Upper lobe of left lung (tissue), 6 donors: ENCODE results near the gene NPBWR2. TPM values are rescaled to one million over a fixed set of nuclear protein-coding genes. Genes with fewer than 3 reads are reported as not detected.
A peak's percentile ranks its signal among the peaks of the same experiment; 100 is the strongest.

Source experiments
- ATAC-seq, 2 donors: fragments of 200-7000 bp; cut with Tn5 transposase; one replicate each; pipeline ENCODE4 v1.9.1; 2022; ENCODE audit warnings: mild to moderate bottlenecking in 2 of 2, moderate library complexity in 2 of 2; ENCODE audit not compliant: low FRiP score in 2 of 2
- DNase-seq, 2 donors: peaks; one replicate each; pipeline ENCODE4 v3.0.0-alpha.2; 2019 to 2020
- H3K27ac ChIP-seq, 4 donors: fragments of 200-600 bp; sonication (generic); one replicate each; pipeline ENCODE4 v1.5.1; 2016 to 2019
- H3K27me3 ChIP-seq, 4 donors: fragments of 200-600 bp; sonication (generic); one replicate each; pipeline ENCODE4 v1.5.1; 2017 to 2019
- H3K36me3 ChIP-seq, 4 donors: fragments of 200-600 bp; sonication (generic); one replicate each; pipeline ENCODE4 v1.5.1; 2016 to 2019
- H3K4me1 ChIP-seq, 4 donors: fragments of 200-600 bp; sonication (generic); one replicate each; pipeline ENCODE4 v1.5.1; 2018 to 2019
- H3K4me3 ChIP-seq, 4 donors: fragments of 200-600 bp; sonication (generic); one replicate each; pipeline ENCODE4 v1.5.1; 2017 to 2019; ENCODE audit warnings: mild to moderate bottlenecking in 2 of 4, moderate library complexity in 1 of 4
- H3K9me3 ChIP-seq, 4 donors: fragments of 200-600 bp; sonication (generic); one replicate each; pipeline ENCODE4 v1.5.1; 2018 to 2019
- EP300 ChIP-seq, 4 donors: sonication (generic); formaldehyde crosslinking; IDR thresholded peaks; one replicate each; pipeline ENCODE4 v1.5.1; 2017; ENCODE audit warnings: antibody characterized with exemption in 4 of 4, control low read depth in 2 of 4
- POLR2A ChIP-seq, 4 donors: fragments of 450-650 bp; IDR thresholded peaks; one replicate each; pipeline ENCODE4 v1.5.1; 2016 to 2017; ENCODE audit warnings: antibody characterized with exemption in 4 of 4, mild to moderate bottlenecking in 2 of 4
- POLR2AphosphoS5 ChIP-seq, 2 donors: sonication (generic); formaldehyde crosslinking; IDR thresholded peaks; one replicate each; pipeline ENCODE4 v1.5.1; 2017; ENCODE audit warnings: antibody characterized with exemption in 2 of 2
- WGBS, 2 donors: methylation state at CpG; one replicate each; pipeline ENCODE4 v1.1.5; 2017 to 2018; 5-methylcytosine and 5-hydroxymethylcytosine counted together
- total RNA-seq, 6 donors: library from RNA; depleted of rRNA in 4 of 6; stranded (reverse); fragments of >200 nt in 4 of 6; gene quantifications; one replicate each; pipeline versions ENCODE4 v1.1.0 to v1.2.1, GENCODE V29; 2016 to 2021
- TF ChIP-seq, protein P1 (sequence below), 6 experiments: fragments of 450-650 bp in 4 of 6; fragments of 200-600 bp in 2 of 6; sonication (generic) in 2 of 6; IDR thresholded peaks; one replicate each; pipeline ENCODE4 v1.5.1; 2016 to 2019; ENCODE audit warnings: antibody characterized with exemption in 6 of 6
- donor health status: DM: no; HTN: no; CAD: no; lungs with moderate emphysema.
- donor health status: DM: no; HTN: yes; CAD: no; lungs with severe emphysema.

Gene NPBWR2
- total RNA-seq, 6 donors from 2014 or later, result not detected

- DNase-seq, result peak in 1 of 2 donors; percentile 60
- no peak for TF ChIP-seq EP300 (IDR thresholded peaks at IDR 0.05)
- TF ChIP-seq, protein P1, sequence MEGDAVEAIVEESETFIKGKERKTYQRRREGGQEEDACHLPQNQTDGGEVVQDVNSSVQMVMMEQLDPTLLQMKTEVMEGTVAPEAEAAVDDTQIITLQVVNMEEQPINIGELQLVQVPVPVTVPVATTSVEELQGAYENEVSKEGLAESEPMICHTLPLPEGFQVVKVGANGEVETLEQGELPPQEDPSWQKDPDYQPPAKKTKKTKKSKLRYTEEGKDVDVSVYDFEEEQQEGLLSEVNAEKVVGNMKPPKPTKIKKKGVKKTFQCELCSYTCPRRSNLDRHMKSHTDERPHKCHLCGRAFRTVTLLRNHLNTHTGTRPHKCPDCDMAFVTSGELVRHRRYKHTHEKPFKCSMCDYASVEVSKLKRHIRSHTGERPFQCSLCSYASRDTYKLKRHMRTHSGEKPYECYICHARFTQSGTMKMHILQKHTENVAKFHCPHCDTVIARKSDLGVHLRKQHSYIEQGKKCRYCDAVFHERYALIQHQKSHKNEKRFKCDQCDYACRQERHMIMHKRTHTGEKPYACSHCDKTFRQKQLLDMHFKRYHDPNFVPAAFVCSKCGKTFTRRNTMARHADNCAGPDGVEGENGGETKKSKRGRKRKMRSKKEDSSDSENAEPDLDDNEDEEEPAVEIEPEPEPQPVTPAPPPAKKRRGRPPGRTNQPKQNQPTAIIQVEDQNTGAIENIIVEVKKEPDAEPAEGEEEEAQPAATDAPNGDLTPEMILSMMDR (IDR thresholded peaks at IDR 0.05), result no peak
- no peak for TF ChIP-seq POLR2A (IDR thresholded peaks at IDR 0.05)
- no peak for TF ChIP-seq POLR2AphosphoS5 (IDR thresholded peaks at IDR 0.05)
- Histone ChIP-seq H3K9me3 (no peaks in the 10 kb centered on the region), H3K36me3 (no peaks in the 10 kb centered on the region), H3K4me1 (peaks cover 24 to 45% (median 28%) of the 10 kb centered on the region in 4 donors), H3K27me3 (no peaks in the 10 kb centered on the region), H3K4me3 (no peak overlapping the region), H3K27ac (no peak overlapping the region)
- WGBS, 2 donors, result 51% methylated on average over 21 to 27 of the region's 27 CpGs
- ATAC-seq, result no peak
Observed at GRCh38 chr20:64065062-64065973, 42.0 kb downstream of the NPBWR2 start.

- H3K4me3 ChIP-seq, result peak overlapping the region in 3 of 4 donors; percentile 78 to 95 (median 83)
- ATAC-seq (no peak), DNase-seq (peak in 1 of 2 donors; percentile 56)
- TF ChIP-seq EP300 (IDR thresholded peaks at IDR 0.05) (no peak), POLR2AphosphoS5 (IDR thresholded peaks at IDR 0.05) (no peak), POLR2A (IDR thresholded peaks at IDR 0.05) (no peak)
- TF ChIP-seq, protein P1 (IDR thresholded peaks at IDR 0.05), result no peak
- H3K27me3 ChIP-seq, result no peaks in the 10 kb centered on the region
- H3K4me1 ChIP-seq, result peaks cover 24 to 38% (median 28%) of the 10 kb centered on the region in 4 donors
- WGBS, 2 donors, result 46 to 48% methylated on average over 9 to 12 of the region's 12 CpGs
- no peaks in the 10 kb centered on the region for H3K36me3 ChIP-seq
- H3K9me3 ChIP-seq, result no peaks in the 10 kb centered on the region
- H3K27ac ChIP-seq, result peak overlapping the region in 2 of 4 donors; percentile 68 to 85
Observed at GRCh38 chr20:64064145-64064698, 43.1 kb downstream of the NPBWR2 start.

- H3K9me3 ChIP-seq, result no peaks in the 10 kb centered on the region
- 5 to 10% methylated on average over 30 to 44 of the region's 51 CpGs for WGBS, 2 donors
- DNase-seq, result peak in 1 of 2 donors; percentile 85
- TF ChIP-seq POLR2AphosphoS5 (IDR thresholded peaks at IDR 0.05) (no peak), EP300 (IDR thresholded peaks at IDR 0.05) (no peak), POLR2A (IDR thresholded peaks at IDR 0.05) (no peak)
- TF ChIP-seq, protein P1 (IDR thresholded peaks at IDR 0.05), result no peak
- H3K4me1 ChIP-seq, result peaks cover 25 to 38% (median 28%) of the 10 kb centered on the region in 4 donors
- peak in 1 of 2 donors; percentile 41 for ATAC-seq
- H3K27me3 ChIP-seq, result no peaks in the 10 kb centered on the region
- peak overlapping the region; percentile 68 to 85 (median 80) for H3K27ac ChIP-seq
- H3K4me3 ChIP-seq, result peak overlapping the region; percentile 71 to 95 (median 80)
- no peaks in the 10 kb centered on the region for H3K36me3 ChIP-seq
Observed at GRCh38 chr20:64063389-64064144, 43.8 kb downstream of the NPBWR2 start.

DNA sequence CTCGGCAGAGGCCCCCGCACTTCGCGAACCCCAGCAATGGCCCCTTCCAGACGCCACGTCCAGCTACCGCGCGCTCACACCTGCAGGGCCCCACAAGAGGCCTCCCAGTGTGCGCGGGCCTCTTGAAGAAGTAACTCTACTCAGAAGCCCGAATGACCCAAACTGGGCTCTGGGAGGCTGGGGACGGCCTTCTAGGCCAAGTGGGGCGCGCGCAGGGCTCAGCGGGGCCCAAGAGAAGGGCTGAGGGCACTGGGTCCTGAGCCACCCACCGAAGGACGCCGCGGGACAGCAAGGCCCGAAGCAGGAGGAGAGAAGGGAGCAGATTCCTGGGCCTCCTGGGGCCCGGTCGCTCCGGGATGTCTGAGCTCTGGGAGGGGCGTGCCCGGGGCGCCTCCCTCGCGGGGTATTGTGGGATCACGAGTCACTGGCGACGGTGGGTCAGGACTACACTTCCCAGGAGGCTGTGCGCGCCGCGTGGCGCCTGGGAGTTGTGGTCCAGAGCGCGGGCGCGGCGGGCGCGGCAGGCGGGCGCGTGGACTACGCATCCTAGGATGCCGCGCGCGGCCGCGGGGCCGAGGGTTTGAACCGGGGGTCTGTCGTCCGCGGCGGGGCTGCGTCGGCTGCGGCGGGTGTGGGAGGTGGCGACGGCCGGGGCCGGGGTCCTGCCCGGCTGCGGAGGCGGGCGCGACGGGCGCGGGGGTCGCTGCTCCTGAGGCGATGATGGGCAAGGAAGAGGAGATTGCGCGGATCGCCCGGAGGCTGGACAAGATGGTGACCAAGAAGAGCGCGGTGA, 44.6 kb downstream of the NPBWR2 start, which contains the start of gene TCEA2:
Gene TCEA2, plus strand, starts transcription at position 603 of the 793 bp plus-strand sequence. Its CDS starts 115 bp downstream, at position 718.
- no peaks in the 10 kb centered on the region for H3K36me3 ChIP-seq
- TF ChIP-seq, protein P1 (IDR thresholded peaks at IDR 0.05), result peak in 2 of 6 experiments; percentile 9 to 28
- TF ChIP-seq POLR2AphosphoS5 (IDR thresholded peaks at IDR 0.05) (peak; percentile 71 to 86), POLR2A (IDR thresholded peaks at IDR 0.05) (peak in 3 of 4 donors; percentile 71 to 94 (median 79)), EP300 (IDR thresholded peaks at IDR 0.05) (no peak)
- DNase-seq (peak; percentile 98 to 100), ATAC-seq (peak; percentile 96 to 97)
- H3K27me3 ChIP-seq, result no peaks in the 10 kb centered on the region
- WGBS, 2 donors, result 12 to 22% methylated on average over 10 to 80 of the region's 85 CpGs
- peak within 1 kb of the TSS; percentile 74 to 86 (median 85) for H3K27ac ChIP-seq
- no peaks in the 10 kb centered on the region for H3K9me3 ChIP-seq
- H3K4me1 ChIP-seq, result peaks cover 32 to 44% (median 33%) of the 10 kb centered on the region in 4 donors
- H3K4me3 ChIP-seq, result peak within 1 kb of the TSS; percentile 71 to 95 (median 80)
